GM12891 (cell line): ENCODE results near the gene PIP5K1C.

Source experiments
- PAX5 ChIP-seq: IDR thresholded peaks from 2 replicates; pipeline ENCODE4 v1.6.1; 2011; ENCODE audit warnings: low read length, moderate library complexity, mild to moderate bottlenecking; ENCODE audit not compliant: insufficient read depth, severe bottlenecking
- POLR2A ChIP-seq: IDR thresholded peaks from 2 replicates; pipeline ENCODE4 v1.6.1; 2011; ENCODE audit warnings: low read depth, low read length, control low read depth
- POLR2AphosphoS5 ChIP-seq: IDR thresholded peaks from 2 replicates; pipeline ENCODE4 v1.6.1; 2011; ENCODE audit warnings: low read depth, low read length, control low read depth
- TAF1 ChIP-seq: IDR thresholded peaks from 2 replicates; pipeline ENCODE4 v1.6.1; 2011; ENCODE audit warnings: low read depth, low read length, control low read depth

DNA sequence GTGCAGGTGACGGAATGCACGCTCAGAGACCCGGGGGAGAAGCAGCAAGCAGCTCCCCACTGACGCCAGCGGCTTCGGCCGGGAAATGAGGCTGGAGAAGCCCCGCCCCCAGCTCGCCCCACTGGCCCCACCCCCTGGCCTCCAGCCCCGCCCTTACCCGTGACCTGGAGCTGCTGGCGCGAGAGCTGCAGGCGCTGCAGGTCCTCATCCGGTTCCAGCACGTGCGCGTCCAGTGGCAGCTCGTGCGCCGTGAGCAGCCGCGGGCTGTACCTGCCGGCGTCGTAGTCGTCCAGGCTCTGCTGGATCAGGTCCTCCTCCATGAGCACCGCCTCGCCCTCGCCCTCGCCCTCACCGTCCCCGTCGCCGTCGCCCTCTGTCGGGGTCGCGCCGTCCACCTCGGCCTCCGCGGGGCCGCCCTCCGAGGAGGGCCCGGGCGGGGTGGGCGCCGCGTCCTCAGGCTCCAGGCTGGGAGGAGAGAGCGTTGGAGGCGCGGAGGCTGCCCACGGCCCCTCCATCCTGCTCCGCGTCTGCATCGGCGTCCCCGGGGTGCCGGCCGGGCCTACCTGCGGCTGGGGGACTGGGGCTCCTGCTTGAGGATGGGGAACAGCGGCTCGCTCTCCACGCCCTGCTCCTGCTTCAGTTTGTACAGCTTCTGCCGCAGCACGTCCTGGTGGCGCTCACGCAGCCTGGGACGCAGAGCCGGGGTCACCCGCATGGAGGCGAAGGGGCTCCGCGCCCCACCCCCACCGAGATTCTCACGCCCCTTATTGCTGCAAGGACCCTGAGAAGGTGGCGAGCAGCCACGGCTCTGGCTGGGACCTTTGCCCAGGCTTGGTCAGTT lies 87.1 kb downstream of the PIP5K1C start:
- no peak for TF ChIP-seq POLR2A
- TF ChIP-seq TAF1: no peak
- TF ChIP-seq POLR2AphosphoS5: no peak
- no peak for TF ChIP-seq PAX5
